ENCODE results near the gene PEX10. TPM values are rescaled to one million over a fixed set of nuclear protein-coding genes. Genes with fewer than 3 reads are reported as not detected.

PEX10 gene
- total and polyA plus RNA-seq, 10 of the 15 experiments (the other 5 are each of a cell fraction or from before 2014, with no cell fraction given): 0.24 to 24.9 (median 16.8) TPM; not detected in 1

GRCh38 chr1:2422523-2422922 is 10.2 kb upstream of the PEX10 start (continued):
- TF ChIP-seq SMAD1 (IDR thresholded peaks at IDR 0.05; ENCODE audit: low read depth, partially characterized antibody) (no peak), TBL1XR1 (IDR thresholded peaks at IDR 0.05; ENCODE audit: low read depth, low read length) (no peak), NBN (IDR thresholded peaks at IDR 0.05) (no peak), MYB (IDR thresholded peaks at IDR 0.05; ENCODE audit: borderline replicate concordance, low read depth, low read length) (no peak), CBFB (IDR thresholded peaks at IDR 0.05; ENCODE audit: low read depth) (no peak), JUNB (IDR thresholded peaks at IDR 0.05) (no peak), IRF4 (IDR thresholded peaks at IDR 0.05; ENCODE audit: low read depth, low read length) (no peak)

GRCh38 chr1:2419416-2419815 is 7.1 kb upstream of the PEX10 start:
- ChIA-PET POLR2A (no interaction called here), RAD21 (ENCODE audit: unreplicated experiment) (no interaction called here), SMC1A (ENCODE audit: uncharacterized antibody, unreplicated experiment) (no interaction called here), CTCF (no interaction called here)
- Histone ChIP-seq H3K36me3 (ENCODE audit: control insufficient read depth in 2 of 2, insufficient read depth in 2 of 2, low read length in 1 of 2) (no peaks in the 10 kb centered on the region), H3K4me2 (ENCODE audit: control insufficient read depth, insufficient read depth) (no peak overlapping the region), H3K4me3 (no peak overlapping the region), H3K4me1 (ENCODE audit: control insufficient read depth, insufficient read depth, low read length) (peaks cover 13% of the 10 kb centered on the region), H3K9ac (ENCODE audit: control insufficient read depth, insufficient read depth, low read length) (no peak overlapping the region), H3K79me2 (ENCODE audit: control insufficient read depth, insufficient read depth, low read length) (no peaks in the 10 kb centered on the region; the same call in 1 of the 2 replicates), H2AFZ (ENCODE audit: control insufficient read depth, low read depth, low read length) (no peak overlapping the region), H3K27me3 (replicated peaks in 1 of 2; ENCODE audit: control insufficient read depth in 2 of 2, insufficient read depth in 2 of 2, low read length in 1 of 2) (no peaks in the 10 kb centered on the region), H4K20me1 (ENCODE audit: control insufficient read depth, insufficient read depth) (no peaks in the 10 kb centered on the region), H3K9me3 (replicated peaks; ENCODE audit: control insufficient read depth, insufficient read depth, low read length) (peaks cover 2% of the 10 kb centered on the region; the same call in 1 of the 3 replicates), H3K27ac (ENCODE audit: control insufficient read depth, insufficient read depth) (no peak overlapping the region)
- intact Hi-C loops (cut with micrococcal nuclease; ENCODE audit: unreplicated experiment): no loop called here
- BruUV-seq (replicated peaks): no TSS peak
- FAIRE-seq (no peak), DNase-seq (ENCODE audit: low read depth, low spot score) (no peak), ATAC-seq (no peak)
- WGBS (ENCODE audit: insufficient coverage, insufficient replicate concordance, low lambda C conversion rate, missing lambda C conversion rate): 42% methylated on average over 16 of the region's 16 CpGs
- in situ Hi-C loops (cut with MboI): loop anchor here (10.0 kb wide), 1 partner anchor 375 kb away; no protein-coding TSS in a partner anchor
- TF ChIP-seq, protein P1, sequence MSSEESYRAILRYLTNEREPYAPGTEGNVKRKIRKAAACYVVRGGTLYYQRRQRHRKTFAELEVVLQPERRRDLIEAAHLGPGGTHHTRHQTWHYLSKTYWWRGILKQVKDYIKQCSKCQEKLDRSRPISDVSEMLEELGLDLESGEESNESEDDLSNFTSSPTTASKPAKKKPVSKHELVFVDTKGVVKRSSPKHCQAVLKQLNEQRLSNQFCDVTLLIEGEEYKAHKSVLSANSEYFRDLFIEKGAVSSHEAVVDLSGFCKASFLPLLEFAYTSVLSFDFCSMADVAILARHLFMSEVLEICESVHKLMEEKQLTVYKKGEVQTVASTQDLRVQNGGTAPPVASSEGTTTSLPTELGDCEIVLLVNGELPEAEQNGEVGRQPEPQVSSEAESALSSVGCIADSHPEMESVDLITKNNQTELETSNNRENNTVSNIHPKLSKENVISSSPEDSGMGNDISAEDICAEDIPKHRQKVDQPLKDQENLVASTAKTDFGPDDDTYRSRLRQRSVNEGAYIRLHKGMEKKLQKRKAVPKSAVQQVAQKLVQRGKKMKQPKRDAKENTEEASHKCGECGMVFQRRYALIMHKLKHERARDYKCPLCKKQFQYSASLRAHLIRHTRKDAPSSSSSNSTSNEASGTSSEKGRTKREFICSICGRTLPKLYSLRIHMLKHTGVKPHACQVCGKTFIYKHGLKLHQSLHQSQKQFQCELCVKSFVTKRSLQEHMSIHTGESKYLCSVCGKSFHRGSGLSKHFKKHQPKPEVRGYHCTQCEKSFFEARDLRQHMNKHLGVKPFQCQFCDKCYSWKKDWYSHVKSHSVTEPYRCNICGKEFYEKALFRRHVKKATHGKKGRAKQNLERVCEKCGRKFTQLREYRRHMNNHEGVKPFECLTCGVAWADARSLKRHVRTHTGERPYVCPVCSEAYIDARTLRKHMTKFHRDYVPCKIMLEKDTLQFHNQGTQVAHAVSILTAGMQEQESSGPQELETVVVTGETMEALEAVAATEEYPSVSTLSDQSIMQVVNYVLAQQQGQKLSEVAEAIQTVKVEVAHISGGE (CRISPR knock-in tag; IDR thresholded peaks at IDR 0.05): no peak
- TF ChIP-seq CHD1 (IDR thresholded peaks at IDR 0.05; ENCODE audit: low read depth, low read length) (no peak), SMC3 (IDR thresholded peaks at IDR 0.05; ENCODE audit: borderline replicate concordance, low read length) (no peak), USF2 (IDR thresholded peaks at IDR 0.05; ENCODE audit: borderline replicate concordance, low read depth, low read length) (no peak), NR2C1 (IDR thresholded peaks at IDR 0.05) (no peak), SIN3A (IDR thresholded peaks at IDR 0.05; ENCODE audit: low read depth, low read length) (no peak), CHD2 (IDR thresholded peaks at IDR 0.05; ENCODE audit: borderline replicate concordance, low read depth, low read length) (no peak), CUX1 (IDR thresholded peaks at IDR 0.05; ENCODE audit: insufficient replicate concordance, low read depth, low read length) (no peak), ZNF384 (IDR thresholded peaks at IDR 0.05; ENCODE audit: borderline replicate concordance, low read depth, low read length) (no peak)
